SK-N-SH (cell line): Measurements from ENCODE around the gene U2AF1L4. TPM values are rescaled to one million over a fixed set of nuclear protein-coding genes. Genes with fewer than 3 reads are reported as not detected.

Experiments
- CTCF ChIA-PET: fragments of 300-600, 350-600 bp; formaldehyde crosslinking; extraction: SDS; loops from one replicate; lab custom pipeline; 2021; lab: Yijun Ruan, JAX
- POLR2A ChIA-PET: fragments of 350-600 bp; sonication (Branson Sonifier 250); formaldehyde crosslinking; extraction: SDS; loops from one replicate; lab custom pipeline; 2020; ENCODE audit warnings: antibody characterized with exemption, inconsistent platforms; lab: Yijun Ruan, JAX
- DNase-seq: peaks from one replicate; pipeline ENCODE4 v3.0.0; 2012
- H2AFZ ChIP-seq: fragments of 200-600 bp; sonication (generic); 2 replicates; pipeline ENCODE4 v1.8.1; 2016; ENCODE audit warnings: antibody characterized with exemption, mild to moderate bottlenecking, low read depth
- H3F3A ChIP-seq: fragments of 200-600 bp; sonication (generic); replicated peaks from 2 replicates; pipeline ENCODE3; 2016; ENCODE audit warnings: antibody characterized with exemption, mild to moderate bottlenecking; ENCODE audit not compliant: insufficient read depth
- H3K27ac ChIP-seq, 2 experiments: fragments of 200-500 bp in 1 of 2; fragments of 200-600 bp in 1 of 2; sonication (Bioruptor generic) in 1 of 2; sonication (generic), shearing (Covaris generic) in 1 of 2; 2 replicates each; pipeline versions ENCODE4 v1.5.1 to v1.6.1; 2014 to 2016; ENCODE audit warnings: low read depth in 2 of 2, inconsistent platforms in 1 of 2, low read length in 1 of 2, mild to moderate bottlenecking in 1 of 2, mixed read lengths in 1 of 2
- H3K27me3 ChIP-seq: fragments of 200-600 bp; sonication (generic), shearing (Covaris generic); 2 replicates; pipeline ENCODE4 v1.6.1; 2016; ENCODE audit warnings: mixed run types; ENCODE audit not compliant: insufficient read depth
- H3K36me3 ChIP-seq, 2 experiments: fragments of 200-500 bp in 1 of 2; fragments of 200-600 bp in 1 of 2; sonication (Bioruptor generic) in 1 of 2; sonication (generic) in 1 of 2; replicated peaks in 1 of 2; 2 replicates each; pipeline versions ENCODE3 to v1.5.1; 2014 to 2016; ENCODE audit warnings: low read length in 1 of 2, mild to moderate bottlenecking in 1 of 2; ENCODE audit not compliant: insufficient read depth in 2 of 2, control insufficient read depth in 1 of 2
- H3K4me1 ChIP-seq, 2 experiments: fragments of 200-500 bp in 1 of 2; fragments of 200-600 bp in 1 of 2; sonication (Bioruptor generic) in 1 of 2; sonication (generic), shearing (Covaris generic) in 1 of 2; 2 replicates each; pipeline versions ENCODE4 v1.5.1 to v1.6.1; 2014 to 2016; ENCODE audit warnings: low read depth in 1 of 2, low read length in 1 of 2, mixed run types in 1 of 2; ENCODE audit not compliant: insufficient read depth in 2 of 2, control insufficient read depth in 1 of 2
- H3K4me2 ChIP-seq: fragments of 200-600 bp; sonication (generic), shearing (Covaris generic); 2 replicates; pipeline ENCODE4 v1.6.1; 2017; ENCODE audit warnings: mixed run types
- H3K4me3 ChIP-seq, 2 experiments: fragments of 200-500 bp in 1 of 2; fragments of 200-600 bp in 1 of 2; sonication (Bioruptor generic) in 1 of 2; sonication (generic), shearing (Covaris generic) in 1 of 2; 2 replicates each; pipeline versions ENCODE4 v1.5.1 to v1.8.1; 2014 to 2016; ENCODE audit warnings: low read depth in 2 of 2, inconsistent platforms in 1 of 2, low read length in 1 of 2, mild to moderate bottlenecking in 1 of 2, mixed read lengths in 1 of 2, moderate library complexity in 1 of 2
- H3K79me2 ChIP-seq: fragments of 200-600 bp; sonication (generic); 2 replicates; pipeline ENCODE4 v1.8.1; 2017; ENCODE audit warnings: mild to moderate bottlenecking; ENCODE audit not compliant: insufficient read depth
- H3K9ac ChIP-seq: fragments of 200-600 bp; sonication (generic); 2 replicates; pipeline ENCODE4 v1.6.1; 2017; ENCODE audit warnings: mixed run types
- H3K9me2 ChIP-seq: fragments of 200-600 bp; sonication (generic); 2 replicates; pipeline ENCODE4 v1.6.1; 2017; ENCODE audit warnings: mixed run types
- H3K9me3 ChIP-seq: fragments of 200-600 bp; sonication (generic); 2 replicates; pipeline ENCODE4 v1.6.1; 2017; ENCODE audit warnings: mixed run types, mild to moderate bottlenecking, moderate library complexity
- H4K20me1 ChIP-seq: fragments of 200-600 bp; sonication (generic); 2 replicates; pipeline ENCODE4 v1.6.1; 2017; ENCODE audit warnings: mild to moderate bottlenecking, mixed run types; ENCODE audit not compliant: insufficient read depth
- CHD2 ChIP-seq: fragments of 150-350 bp; IDR thresholded peaks from 2 replicates; pipeline ENCODE4 v1.6.1; 2018; ENCODE audit warnings: low read length; ENCODE audit not compliant: partially characterized antibody
- ELF1 ChIP-seq: IDR thresholded peaks from 2 replicates; pipeline ENCODE4 v1.4.0; 2012
- EZH2phosphoT487 ChIP-seq: fragments of 200-600 bp; sonication (generic); IDR thresholded peaks from 2 replicates; pipeline ENCODE4 v1.6.1; 2017; ENCODE audit warnings: low read depth, mixed run types, mild to moderate bottlenecking, antibody characterized with exemption, moderate library complexity, borderline replicate concordance
- FOSL2 ChIP-seq: IDR thresholded peaks from 2 replicates; pipeline ENCODE4 v1.4.0; 2012; ENCODE audit warnings: low read depth, mild to moderate bottlenecking, moderate library complexity, borderline replicate concordance
- GATA2 ChIP-seq: sonication (generic); formaldehyde crosslinking; IDR thresholded peaks from 2 replicates; pipeline ENCODE4 v1.5.0; 2020; ENCODE audit warnings: mild to moderate bottlenecking, missing genetic modification reagents
- IRF3 ChIP-seq: fragments of 150-350 bp; IDR thresholded peaks from 2 replicates; pipeline ENCODE4 v1.6.1; 2016; ENCODE audit warnings: mild to moderate bottlenecking, low read depth, low read length
- JUND ChIP-seq: IDR thresholded peaks from 2 replicates; pipeline ENCODE4 v1.4.0; 2012
- MEF2A ChIP-seq: IDR thresholded peaks from 2 replicates; pipeline ENCODE4 v1.4.0; 2012; ENCODE audit warnings: low read depth, borderline replicate concordance
- MXI1 ChIP-seq: IDR thresholded peaks from 2 replicates; pipeline ENCODE4 v1.6.1; 2012; ENCODE audit warnings: mild to moderate bottlenecking, low read depth, low read length, improper control_type of control experiment
- NFIC ChIP-seq: IDR thresholded peaks from 2 replicates; pipeline ENCODE4 v1.4.0; 2012; ENCODE audit warnings: borderline replicate concordance
- POLR2AphosphoS5 ChIP-seq: IDR thresholded peaks from 2 replicates; pipeline ENCODE4 v1.6.1; 2012; ENCODE audit warnings: low read depth, low read length
- RAD21 ChIP-seq: IDR thresholded peaks from 2 replicates; pipeline ENCODE4 v1.6.1; 2012; ENCODE audit warnings: mild to moderate bottlenecking, low read length
- RCOR1 ChIP-seq: fragments of 150-350 bp; IDR thresholded peaks from 2 replicates; pipeline ENCODE4 v1.6.1; 2017; ENCODE audit warnings: antibody characterized with exemption, low read length
- SIN3A ChIP-seq: IDR thresholded peaks from 2 replicates; pipeline ENCODE4 v1.6.1; 2012; ENCODE audit warnings: low read depth, mild to moderate bottlenecking, low read length, moderate library complexity, borderline replicate concordance
- TAF1 ChIP-seq: IDR thresholded peaks from 2 replicates; pipeline ENCODE4 v1.6.1; 2012; ENCODE audit warnings: low read depth, mild to moderate bottlenecking, low read length, moderate library complexity, borderline replicate concordance
- TEAD4 ChIP-seq: IDR thresholded peaks from 2 replicates; pipeline ENCODE4 v1.4.0; 2012; ENCODE audit warnings: mild to moderate bottlenecking, borderline replicate concordance; ENCODE audit not compliant: insufficient read depth
- YY1 ChIP-seq: IDR thresholded peaks from 2 replicates; pipeline ENCODE4 v1.4.0; 2012; ENCODE audit warnings: low read depth, mild to moderate bottlenecking
- WGBS: methylation state at CpG from one replicate; pipeline ENCODE4 v1.1.6; 2017; ENCODE audit warnings: low lambda C conversion rate; 5-methylcytosine and 5-hydroxymethylcytosine counted together
- polyA plus RNA-seq, 3 experiments: library from polyadenylated mRNA; depleted of rRNA; stranded (reverse); fragments of >200 nt; gene quantifications; 2 replicates each; pipeline ENCODE4 v1.2.3, GENCODE V29; 2012
- TF ChIP-seq, protein P1 (sequence below): IDR thresholded peaks from 2 replicates; pipeline ENCODE4 v1.4.0; 2012; ENCODE audit warnings: low read depth, borderline replicate concordance
- TF ChIP-seq, protein P2 (sequence below): IDR thresholded peaks from 2 replicates; pipeline ENCODE4; 2012
- TF ChIP-seq, protein P3 (sequence below): IDR thresholded peaks from 2 replicates; pipeline ENCODE4 v1.6.1; 2012; ENCODE audit warnings: mild to moderate bottlenecking, low read depth, low read length, moderate library complexity

The U2AF1L4 gene
- polyA plus RNA-seq, 1 of the 3 experiments (the other 2 are of a cell fraction): 25.9 TPM

- H3K79me2 ChIP-seq: no peaks in the 10 kb centered on the region
- 68% methylated on average over 8 of the region's 11 CpGs for WGBS
- no peak overlapping the region for H3K27ac ChIP-seq
- H3K9me2 ChIP-seq: no peaks in the 10 kb centered on the region
- no peak overlapping the region for H2AFZ ChIP-seq
- H3K36me3 ChIP-seq: peaks cover 0 to 3% of the 10 kb centered on the region in 2 experiments
- TF ChIP-seq RAD21: no peak
- TF ChIP-seq, protein P1, sequence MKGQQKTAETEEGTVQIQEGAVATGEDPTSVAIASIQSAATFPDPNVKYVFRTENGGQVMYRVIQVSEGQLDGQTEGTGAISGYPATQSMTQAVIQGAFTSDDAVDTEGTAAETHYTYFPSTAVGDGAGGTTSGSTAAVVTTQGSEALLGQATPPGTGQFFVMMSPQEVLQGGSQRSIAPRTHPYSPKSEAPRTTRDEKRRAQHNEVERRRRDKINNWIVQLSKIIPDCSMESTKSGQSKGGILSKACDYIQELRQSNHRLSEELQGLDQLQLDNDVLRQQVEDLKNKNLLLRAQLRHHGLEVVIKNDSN: no peak
- TF ChIP-seq POLR2AphosphoS5: no peak
- TF ChIP-seq MEF2A: no peak
- no peak for TF ChIP-seq NFIC
- TF ChIP-seq CHD2: no peak
- no peak for TF ChIP-seq YY1
- TF ChIP-seq, protein P2, sequence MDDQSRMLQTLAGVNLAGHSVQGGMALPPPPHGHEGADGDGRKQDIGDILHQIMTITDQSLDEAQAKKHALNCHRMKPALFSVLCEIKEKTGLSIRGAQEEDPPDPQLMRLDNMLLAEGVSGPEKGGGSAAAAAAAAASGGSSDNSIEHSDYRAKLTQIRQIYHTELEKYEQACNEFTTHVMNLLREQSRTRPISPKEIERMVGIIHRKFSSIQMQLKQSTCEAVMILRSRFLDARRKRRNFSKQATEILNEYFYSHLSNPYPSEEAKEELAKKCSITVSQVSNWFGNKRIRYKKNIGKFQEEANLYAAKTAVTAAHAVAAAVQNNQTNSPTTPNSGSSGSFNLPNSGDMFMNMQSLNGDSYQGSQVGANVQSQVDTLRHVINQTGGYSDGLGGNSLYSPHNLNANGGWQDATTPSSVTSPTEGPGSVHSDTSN: no peak
- TF ChIP-seq JUND: no peak
- TF ChIP-seq ELF1: no peak
- TF ChIP-seq TAF1: no peak
- TF ChIP-seq IRF3: no peak
- no peak for TF ChIP-seq EZH2phosphoT487
- no peaks in the 10 kb centered on the region for H3K27me3 ChIP-seq
- ChIA-PET POLR2A (no interaction called here), CTCF (no interaction called here)
- H3K4me1 ChIP-seq: no peaks in the 10 kb centered on the region
- no peak for DNase-seq
- H3K9me3 ChIP-seq: no peaks in the 10 kb centered on the region
- H3K9ac ChIP-seq: no peak overlapping the region
- H3F3A ChIP-seq: no peaks in the 10 kb centered on the region
- no peak overlapping the region for H3K4me2 ChIP-seq
- H3K4me3 ChIP-seq: no peak overlapping the region
- H4K20me1 ChIP-seq: no peaks in the 10 kb centered on the region
These were observed 44.2 kb upstream of the U2AF1L4 start for GRCh38 chr19:35789195-35789977.

DNA sequence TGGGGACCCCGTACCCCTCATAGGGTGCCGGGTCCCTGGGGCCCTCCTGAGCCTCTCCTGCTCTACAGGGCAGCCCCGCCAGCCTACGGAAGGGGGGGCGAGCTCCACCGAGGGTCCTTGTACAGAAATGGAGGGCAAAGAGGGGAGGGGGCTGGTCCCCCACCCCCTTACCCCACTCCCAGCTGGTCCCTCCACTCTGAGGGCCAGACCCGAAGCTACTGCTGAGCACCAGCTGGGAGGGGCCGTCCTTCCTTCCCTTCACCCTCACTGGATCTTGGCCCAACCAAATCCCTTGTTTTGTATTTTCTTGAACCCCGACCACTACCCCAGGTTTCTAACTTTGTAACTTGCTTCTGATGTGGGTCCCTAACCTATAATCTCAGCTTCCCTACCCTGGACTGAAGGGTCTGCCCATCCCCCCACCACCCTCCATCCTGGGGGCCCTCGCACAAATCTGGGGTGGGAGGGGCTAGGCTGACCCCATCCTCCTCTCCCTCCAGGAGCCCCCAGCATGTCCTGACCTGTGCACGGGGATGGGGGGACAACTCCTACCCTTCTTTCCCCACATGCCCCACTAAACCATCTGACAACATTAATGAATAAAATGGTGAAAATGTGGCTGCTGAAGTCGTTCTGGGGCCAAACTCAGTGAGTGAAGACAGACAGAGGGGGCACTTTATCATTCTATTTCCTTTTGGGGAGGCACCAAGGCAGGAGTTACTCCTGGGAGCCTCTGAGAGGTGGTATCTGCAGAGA lies 43.2 kb upstream of the U2AF1L4 start:
- ChIA-PET CTCF (interaction anchor here (1.9 kb wide), 1 partner anchor 31 kb away, joined by 6 read pairs; no protein-coding TSS in a partner anchor), POLR2A (interaction anchor here (0.6 kb wide), 2 partner anchors 10 to 22 kb away, joined by 3 to 4 read pairs; no protein-coding TSS in a partner anchor)
- TF ChIP-seq MXI1 (no peak), RCOR1 (no peak), GATA2 (CRISPR knock-in tag) (no peak), FOSL2 (no peak), TEAD4 (no peak), SIN3A (no peak), MEF2A (no peak), TAF1 (no peak)
- TF ChIP-seq, protein P3, sequence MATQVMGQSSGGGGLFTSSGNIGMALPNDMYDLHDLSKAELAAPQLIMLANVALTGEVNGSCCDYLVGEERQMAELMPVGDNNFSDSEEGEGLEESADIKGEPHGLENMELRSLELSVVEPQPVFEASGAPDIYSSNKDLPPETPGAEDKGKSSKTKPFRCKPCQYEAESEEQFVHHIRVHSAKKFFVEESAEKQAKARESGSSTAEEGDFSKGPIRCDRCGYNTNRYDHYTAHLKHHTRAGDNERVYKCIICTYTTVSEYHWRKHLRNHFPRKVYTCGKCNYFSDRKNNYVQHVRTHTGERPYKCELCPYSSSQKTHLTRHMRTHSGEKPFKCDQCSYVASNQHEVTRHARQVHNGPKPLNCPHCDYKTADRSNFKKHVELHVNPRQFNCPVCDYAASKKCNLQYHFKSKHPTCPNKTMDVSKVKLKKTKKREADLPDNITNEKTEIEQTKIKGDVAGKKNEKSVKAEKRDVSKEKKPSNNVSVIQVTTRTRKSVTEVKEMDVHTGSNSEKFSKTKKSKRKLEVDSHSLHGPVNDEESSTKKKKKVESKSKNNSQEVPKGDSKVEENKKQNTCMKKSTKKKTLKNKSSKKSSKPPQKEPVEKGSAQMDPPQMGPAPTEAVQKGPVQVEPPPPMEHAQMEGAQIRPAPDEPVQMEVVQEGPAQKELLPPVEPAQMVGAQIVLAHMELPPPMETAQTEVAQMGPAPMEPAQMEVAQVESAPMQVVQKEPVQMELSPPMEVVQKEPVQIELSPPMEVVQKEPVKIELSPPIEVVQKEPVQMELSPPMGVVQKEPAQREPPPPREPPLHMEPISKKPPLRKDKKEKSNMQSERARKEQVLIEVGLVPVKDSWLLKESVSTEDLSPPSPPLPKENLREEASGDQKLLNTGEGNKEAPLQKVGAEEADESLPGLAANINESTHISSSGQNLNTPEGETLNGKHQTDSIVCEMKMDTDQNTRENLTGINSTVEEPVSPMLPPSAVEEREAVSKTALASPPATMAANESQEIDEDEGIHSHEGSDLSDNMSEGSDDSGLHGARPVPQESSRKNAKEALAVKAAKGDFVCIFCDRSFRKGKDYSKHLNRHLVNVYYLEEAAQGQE: no peak

More for the DNA sequence above, 43.2 kb upstream of the U2AF1L4 start:
- Histone ChIP-seq H2AFZ (no peak overlapping the region), H3K27ac (no peak overlapping the region), H3K4me3 (no peak overlapping the region), H4K20me1 (no peaks in the 10 kb centered on the region), H3K4me1 (no peaks in the 10 kb centered on the region), H3K79me2 (no peaks in the 10 kb centered on the region), H3K4me2 (no peak overlapping the region), H3F3A (no peaks in the 10 kb centered on the region), H3K9me2 (no peaks in the 10 kb centered on the region), H3K36me3 (peaks cover 0 to 3% of the 10 kb centered on the region in 2 experiments), H3K27me3 (no peaks in the 10 kb centered on the region), H3K9me3 (no peaks in the 10 kb centered on the region), H3K9ac (no peak overlapping the region)
- 75% methylated on average over 10 of the region's 12 CpGs for WGBS
- DNase-seq: no peak
